ENCODE measurements around the gene CGN. TPM values are rescaled to one million over a fixed set of nuclear protein-coding genes. Genes with fewer than 3 reads are reported as not detected.

The CGN gene
- total RNA-seq, 1 experiment from 2014 or later = 147 TPM

DNA sequence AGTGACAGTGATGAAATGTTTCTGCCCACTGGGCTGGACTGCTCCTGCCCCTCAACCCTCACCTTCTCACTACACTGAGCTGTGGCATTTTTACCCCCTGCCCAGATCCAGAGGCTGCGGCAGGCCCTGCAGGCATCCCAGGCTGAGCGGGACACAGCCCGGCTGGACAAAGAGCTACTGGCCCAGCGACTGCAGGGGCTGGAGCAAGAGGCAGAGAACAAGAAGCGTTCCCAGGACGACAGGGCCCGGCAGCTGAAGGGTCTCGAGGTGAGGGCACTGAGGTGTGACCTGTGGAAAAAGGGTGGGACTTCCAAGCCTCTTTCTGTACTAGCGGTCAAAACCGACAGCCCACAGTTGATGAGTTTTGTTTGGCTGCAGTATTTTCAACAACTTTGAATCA is 22.7 kb downstream of the CGN start:
- Histone ChIP-seq H3K4me1 (no peaks in the 10 kb centered on the region; the same call in 1 of the 2 replicates), H3K27me3 (replicated peaks; ENCODE audit: control insufficient read depth, insufficient read depth, low read length) (no peaks in the 10 kb centered on the region), H3K36me3 (ENCODE audit: control insufficient read depth, insufficient read depth, low read length) (peaks cover 13% of the 10 kb centered on the region), H3K4me3 (ENCODE audit: low read depth, low read length) (no peak overlapping the region), H3K9me3 (no peaks in the 10 kb centered on the region)
- no TSS peak for BruUV-seq (replicated peaks)
- Mint-ChIP-seq H3K9me3 (ENCODE audit: unreplicated experiment) (no peaks in the 10 kb centered on the region), H3K4me3 (ENCODE audit: unreplicated experiment) (no peak overlapping the region), H3K27me3 (ENCODE audit: insufficient read depth, unreplicated experiment) (no peaks in the 10 kb centered on the region), H3K4me1 (ENCODE audit: low read depth, unreplicated experiment) (peaks cover 35% of the 10 kb centered on the region), H3K27ac (ENCODE audit: unreplicated experiment) (no peak overlapping the region), H3K36me3 (ENCODE audit: insufficient read depth, unreplicated experiment) (peaks cover 100% of the 10 kb centered on the region)
- CTCF ChIA-PET = no interaction called here
- intact Hi-C loops (cut with micrococcal nuclease; ENCODE audit: unreplicated experiment) = no loop called here
- POLR2A ChIA-PET = no interaction called here
- no peak for TF ChIP-seq CTCF (IDR thresholded peaks at IDR 0.05; ENCODE audit: insufficient read depth in 1 of 2, low read depth in 1 of 2, low read length in 1 of 2, severe bottlenecking in 1 of 2, unreplicated experiment in 1 of 2)
- DNase-seq = no peak

- peak; percentile 81 to 87 for TF ChIP-seq CTCF (IDR thresholded peaks at IDR 0.05; ENCODE audit: insufficient read depth in 1 of 2, low read depth in 1 of 2, low read length in 1 of 2, severe bottlenecking in 1 of 2, unreplicated experiment in 1 of 2)
- no peaks in the 10 kb centered on the region for H3K9me3 ChIP-seq
- no peak overlapping the region for H3K4me3 ChIP-seq (ENCODE audit: low read depth, low read length)
- intact Hi-C loops (cut with micrococcal nuclease; ENCODE audit: unreplicated experiment) = no loop called here
- POLR2A ChIA-PET = no interaction called here
- Mint-ChIP-seq H3K27ac (ENCODE audit: unreplicated experiment) (no peak overlapping the region), H3K27me3 (ENCODE audit: insufficient read depth, unreplicated experiment) (no peaks in the 10 kb centered on the region), H3K9me3 (ENCODE audit: unreplicated experiment) (no peaks in the 10 kb centered on the region), H3K4me1 (ENCODE audit: low read depth, unreplicated experiment) (peaks cover 35% of the 10 kb centered on the region), H3K36me3 (ENCODE audit: insufficient read depth, unreplicated experiment) (peaks cover 99% of the 10 kb centered on the region), H3K4me3 (ENCODE audit: unreplicated experiment) (no peak overlapping the region)
- H3K27me3 ChIP-seq (replicated peaks; ENCODE audit: control insufficient read depth, insufficient read depth, low read length) = no peaks in the 10 kb centered on the region
- no TSS peak for BruUV-seq (replicated peaks)
- peaks cover 9% of the 10 kb centered on the region for H3K4me1 ChIP-seq
- CTCF ChIA-PET = no interaction called here
- peaks cover 11% of the 10 kb centered on the region for H3K36me3 ChIP-seq (ENCODE audit: control insufficient read depth, insufficient read depth, low read length)
- peak; percentile 77 to 86 for DNase-seq
Measured at GRCh38 chr1:151534662-151535278, 23.6 kb downstream of the CGN start.

- ChIA-PET CTCF (interaction anchor here (0.6 kb wide), 1 partner anchor 68 kb away, joined by 8 read pairs; no protein-coding TSS in a partner anchor), POLR2A (no interaction called here)
- Mint-ChIP-seq H3K27me3 (ENCODE audit: insufficient read depth, unreplicated experiment) (no peaks in the 10 kb centered on the region), H3K36me3 (ENCODE audit: insufficient read depth, unreplicated experiment) (peaks cover 98% of the 10 kb centered on the region), H3K27ac (ENCODE audit: unreplicated experiment) (no peak overlapping the region), H3K9me3 (ENCODE audit: unreplicated experiment) (no peaks in the 10 kb centered on the region), H3K4me1 (ENCODE audit: low read depth, unreplicated experiment) (peaks cover 31% of the 10 kb centered on the region), H3K4me3 (ENCODE audit: unreplicated experiment) (no peak overlapping the region)
- intact Hi-C loops (cut with micrococcal nuclease; ENCODE audit: unreplicated experiment) = no loop called here
- no peak for TF ChIP-seq CTCF (IDR thresholded peaks at IDR 0.05; ENCODE audit: insufficient read depth in 1 of 2, low read depth in 1 of 2, low read length in 1 of 2, severe bottlenecking in 1 of 2, unreplicated experiment in 1 of 2)
- no peaks in the 10 kb centered on the region for H3K27me3 ChIP-seq (replicated peaks; ENCODE audit: control insufficient read depth, insufficient read depth, low read length)
- H3K4me3 ChIP-seq (ENCODE audit: low read depth, low read length) = no peak overlapping the region
- peaks cover 11% of the 10 kb centered on the region for H3K36me3 ChIP-seq (ENCODE audit: control insufficient read depth, insufficient read depth, low read length)
- no peaks in the 10 kb centered on the region for H3K9me3 ChIP-seq
- DNase-seq = no peak
- peaks cover 10% of the 10 kb centered on the region for H3K4me1 ChIP-seq
- BruUV-seq (replicated peaks) = no TSS peak
Measured at GRCh38 chr1:151535326-151536271, 24.4 kb downstream of the CGN start.

All from Caco-2 (cell line).